Liver (tissue), 3 donors: ENCODE data around the gene FAM209A.

Experiments
- CTCF ChIP-seq: fragments of 150-350 bp; IDR thresholded peaks from 2 replicates; pipeline ENCODE4 v1.5.1; 2017; ENCODE audit warnings: improper control_type of control experiment, low read depth, low read length; ENCODE audit not compliant: missing input control
- GABPA ChIP-seq, 2 donors: IDR thresholded peaks in 1 of 2; conservative IDR thresholded peaks in 1 of 2; 2 replicates each; pipeline ENCODE4 v1.6.1; 2016; ENCODE audit warnings: antibody characterized with exemption in 2 of 2, mild to moderate bottlenecking in 1 of 2, moderate library complexity in 1 of 2
- RAD21 ChIP-seq, 2 donors: IDR thresholded peaks; 2 replicates each; pipeline ENCODE4 v1.6.1; 2016; ENCODE audit warnings: antibody characterized with exemption in 2 of 2, mild to moderate bottlenecking in 2 of 2
- REST ChIP-seq: IDR thresholded peaks from 2 replicates; pipeline ENCODE4 v1.6.1; 2016; ENCODE audit warnings: antibody characterized with exemption, mild to moderate bottlenecking
- RXRA ChIP-seq, 2 donors: IDR thresholded peaks; 2 replicates each; pipeline ENCODE4 v1.6.1; 2017 to 2018; ENCODE audit warnings: antibody characterized with exemption in 2 of 2, mild to moderate bottlenecking in 1 of 2
- SP1 ChIP-seq: IDR thresholded peaks from 2 replicates; pipeline ENCODE4 v1.6.1; 2018; ENCODE audit warnings: antibody characterized with exemption, mild to moderate bottlenecking
- YY1 ChIP-seq: IDR thresholded peaks from 2 replicates; pipeline ENCODE4 v1.6.1; 2016; ENCODE audit warnings: antibody characterized with exemption, mild to moderate bottlenecking
- donor health status: healthy.
- donor health status: healthy.

GRCh38 chr20:56513161-56514150 is 11.1 kb upstream of the FAM209A start:
- TF ChIP-seq YY1 (no peak), CTCF (no peak), RXRA (IDR thresholded peaks at IDR 0.05) (no peak), REST (no peak), SP1 (no peak), GABPA (IDR thresholded peaks at IDR 0.05 in 1 of 2, conservative IDR thresholded peaks at IDR 0.05 in 1 of 2) (no peak), RAD21 (IDR thresholded peaks at IDR 0.05) (no peak)
